NCI-H446 treated with DMSO at 0.1 percent for 48 hours (cell line): ENCODE measurements around the gene LHPP.

Experiments used
- DNase-seq: peaks from one replicate; lab custom pipeline; 2025; lab: John Stamatoyannopoulos, UW

The LHPP gene

GRCh38 chr10:124659380-124659779 lies 197.8 kb downstream of the LHPP start:
- no peak for DNase-seq

GRCh38 chr10:124660404-124661125 lies 198.9 kb downstream of the LHPP start:
- DNase-seq = no peak

GRCh38 chr10:124661660-124662180 lies 200.1 kb downstream of the LHPP start:
- DNase-seq = no peak

GRCh38 chr10:124663228-124663627 lies 201.6 kb downstream of the LHPP start:
- DNase-seq = no peak
